Stimulated activated CD4-positive, alpha-beta T cell treated with anti-CD3 and anti-CD28 coated beads, Interleukin-4, amount 100 ng/mL, for 4 hours (primary cell): ENCODE data around the gene ZNF106.

Source experiments
- DNase-seq, 2 experiments: peaks; one replicate each; pipeline ENCODE4 v3.0.0-alpha.2; 2020

ZNF106 gene

GRCh38 chr15:42490671-42491538 is at the start of gene ZNF106:
ZNF106 (minus strand) TSS chr15:42491141; CDS start chr15:42472289, 18,852 bp downstream.
- peak; percentile 82 to 84 for DNase-seq

- DNase-seq = no peak
These were observed 42.3 kb upstream of the ZNF106 start for GRCh38 chr15:42533246-42533645.

- DNase-seq = no peak
These were observed 38.0 kb upstream of the ZNF106 start for GRCh38 chr15:42528970-42529369.

GRCh38 chr15:42523331-42523730 is 32.4 kb upstream of the ZNF106 start:
- no peak for DNase-seq

GRCh38 chr15:42511007-42511391 is 20.1 kb upstream of the ZNF106 start:
- no peak for DNase-seq

- DNase-seq = no peak
These were observed 19.5 kb upstream of the ZNF106 start for GRCh38 chr15:42510258-42511006.

- DNase-seq = no peak
These were observed 17.3 kb upstream of the ZNF106 start for GRCh38 chr15:42508263-42508690.

GRCh38 chr15:42507514-42507913 is 16.6 kb upstream of the ZNF106 start:
- no peak for DNase-seq

- no peak for DNase-seq
These were observed 13.7 kb upstream of the ZNF106 start for GRCh38 chr15:42504631-42505030.

- no peak for DNase-seq
These were observed 12.9 kb upstream of the ZNF106 start for GRCh38 chr15:42503825-42504224.

- no peak for DNase-seq
These were observed 11.5 kb upstream of the ZNF106 start for GRCh38 chr15:42502477-42502876.

- DNase-seq = no peak
These were observed 9.1 kb upstream of the ZNF106 start for GRCh38 chr15:42499858-42500609.

- DNase-seq = no peak
These were observed 7.5 kb upstream of the ZNF106 start for GRCh38 chr15:42498212-42499068.

GRCh38 chr15:42495361-42496212 is 4.6 kb upstream of the ZNF106 start, which contains the start of gene SNAP23:
SNAP23 (plus strand) TSS chr15:42495634; CDS start chr15:42511847, 16,213 bp downstream.
- DNase-seq = peak; percentile 73

- peak in 1 of 2 experiments; percentile 31 for DNase-seq
These were observed 4.0 kb upstream of the ZNF106 start for GRCh38 chr15:42494998-42495360.

GRCh38 chr15:42493679-42494078 is 2.7 kb upstream of the ZNF106 start:
- DNase-seq = no peak

GRCh38 chr15:42491539-42492225 is 741 bp upstream of the ZNF106 start:
- no peak for DNase-seq

GRCh38 chr15:42490291-42490670 is 660 bp downstream of the ZNF106 start:
- no peak for DNase-seq

GRCh38 chr15:42483677-42484076 is 7.3 kb downstream of the ZNF106 start:
- no peak for DNase-seq

- no peak for DNase-seq
These were observed 8.2 kb downstream of the ZNF106 start for GRCh38 chr15:42482701-42483100.

GRCh38 chr15:42474827-42475226 is 16.1 kb downstream of the ZNF106 start:
- DNase-seq = no peak
